H1 (cell line): ENCODE results near the gene KCNMB2. TPM values are rescaled to one million over a fixed set of nuclear protein-coding genes. Genes with fewer than 3 reads are reported as not detected.

Source experiments
- EP300 ChIP-seq, 2 experiments: IDR thresholded peaks; 1 replicate in 1 of 2; 2 replicates in 1 of 2; pipeline ENCODE4 v1.6.1; 2011 to 2012; ENCODE audit warnings: low read depth in 2 of 2, low read length in 2 of 2, mild to moderate bottlenecking in 2 of 2, borderline replicate concordance in 1 of 2, inconsistent platforms in 1 of 2, moderate library complexity in 1 of 2
- polyA plus RNA-seq, 7 experiments: library from polyadenylated mRNA; depleted of rRNA in 3 of 7; stranded (reverse) in 5 of 7; unstranded in 2 of 7; fragments of >200 nt in 5 of 7; fragments of 200-250 nt in 2 of 7; gene quantifications; 1 replicate in 5 of 7; 2 replicates in 1 of 7; 4 replicates in 1 of 7; pipeline versions ENCODE4 v1.2.1 to v1.2.3, GENCODE V29; 2011 to 2013; ENCODE audit warnings: missing spikeins in 2 of 7, mixed read lengths in 2 of 7
- total RNA-seq: library from RNA; stranded (reverse); fragmentation: NEBNext Ultra II Directional; extraction: Animal tissue kit (Norgen Biotek cat#: 25700); gene quantifications from 2 replicates; pipeline ENCODE4 v1.2.1, GENCODE V29; 2021

Gene KCNMB2
- total and polyA plus RNA-seq, 2 of the 8 experiments (the other 6 are each of a cell fraction or from before 2014, with no cell fraction given), result not detected

GRCh38 chr3:178754852-178755510 lies 218.7 kb downstream of the KCNMB2 start (continued):
- no peak for TF ChIP-seq EP300 (IDR thresholded peaks at IDR 0.05; ENCODE audit: borderline replicate concordance in 1 of 2, low read depth in 2 of 2, low read length in 2 of 2)
